GM19239 (cell line): ENCODE measurements around the gene MAST3.
A peak's percentile ranks its signal among the peaks of the same experiment; 100 is the strongest.
"Not testable (repeated sequence)": the region's sequence is repeated elsewhere in the genome, so short reads cannot be mapped to it uniquely, and the experiment has no call there.

Experiments used
- DNase-seq: peaks from one replicate; pipeline ENCODE4 v3.0.0; 2011; ENCODE audit warnings: low spot score; ENCODE audit not compliant: insufficient read length
- FAIRE-seq: peaks from 2 replicates; lab custom pipeline; 2011; peaks lifted over from hg19 to GRCh38; lab: Jason Lieb, UNC

The MAST3 gene

DNA sequence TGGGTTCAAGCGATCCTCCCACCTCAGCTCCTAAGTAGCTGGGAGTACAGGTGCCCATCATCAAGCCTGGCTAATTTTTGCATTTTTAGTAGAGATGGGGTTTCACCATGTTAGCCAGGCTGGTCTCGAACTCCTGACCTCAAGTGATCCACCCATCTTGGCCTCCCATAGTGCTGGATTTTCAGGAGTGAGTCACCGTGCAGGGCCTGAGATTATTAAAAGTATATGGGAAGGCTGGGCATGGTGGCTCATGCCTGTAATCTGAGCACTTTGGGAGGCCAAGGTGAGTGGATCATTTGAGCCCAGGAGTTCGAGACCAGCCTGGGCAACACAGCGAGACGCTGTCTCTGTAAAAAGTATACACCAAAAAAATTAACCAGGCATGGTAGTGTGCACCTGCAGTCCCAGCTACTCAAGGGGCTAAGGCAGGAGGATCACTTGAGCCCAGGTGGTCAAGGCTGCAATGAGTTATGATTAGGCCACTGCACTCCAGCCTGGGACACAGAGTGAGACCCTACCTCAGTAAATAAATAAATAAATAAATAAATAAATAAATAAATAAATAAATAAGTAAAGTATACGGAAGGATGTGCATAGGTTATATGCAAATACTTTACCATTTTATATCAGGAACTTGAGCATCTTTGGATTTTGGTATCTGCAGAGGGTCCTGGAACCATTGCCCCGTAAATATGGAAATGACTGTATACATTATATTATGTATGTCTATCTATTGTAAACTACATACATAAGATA, 11.7 kb upstream of the MAST3 start:
- FAIRE-seq, result peak; percentile 62
- DNase-seq, result no peak

GRCh38 chr19:18086590-18087138, 10.9 kb upstream of the MAST3 start, which contains the start of gene IL12RB1:
TSS of gene IL12RB1 (minus strand) at chr19:18086934. CDS start at chr19:18086823, 111 bp downstream.
- FAIRE-seq, result peak; percentile 75
- DNase-seq, result peak; percentile 56

DNA sequence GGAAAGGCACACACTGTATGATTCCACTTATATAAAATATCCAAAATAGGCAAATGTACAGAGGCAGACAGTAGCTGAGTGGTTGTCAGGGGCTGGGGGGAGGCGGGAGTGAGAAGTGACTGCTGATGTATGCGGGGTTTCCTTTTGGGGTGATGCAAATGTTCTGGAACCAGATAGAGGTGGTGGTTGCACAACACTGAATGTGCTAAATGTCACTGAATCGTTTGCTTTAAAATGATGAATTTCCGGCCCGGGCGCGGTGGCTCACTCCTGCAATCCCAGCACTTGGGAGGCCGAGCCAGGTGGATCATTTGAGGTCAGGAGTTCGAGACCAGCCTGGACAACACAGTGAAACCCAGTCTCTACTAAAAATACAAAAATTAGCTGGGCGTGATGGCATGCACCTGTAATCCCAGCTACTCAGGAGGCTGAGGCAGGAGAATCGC, 8.5 kb upstream of the MAST3 start:
- not testable (repeated sequence) for DNase-seq
- peak; percentile 82 for FAIRE-seq

- FAIRE-seq, result no peak
- DNase-seq, result no peak
Observed at GRCh38 chr19:18089726-18090125, 7.9 kb upstream of the MAST3 start.

DNA sequence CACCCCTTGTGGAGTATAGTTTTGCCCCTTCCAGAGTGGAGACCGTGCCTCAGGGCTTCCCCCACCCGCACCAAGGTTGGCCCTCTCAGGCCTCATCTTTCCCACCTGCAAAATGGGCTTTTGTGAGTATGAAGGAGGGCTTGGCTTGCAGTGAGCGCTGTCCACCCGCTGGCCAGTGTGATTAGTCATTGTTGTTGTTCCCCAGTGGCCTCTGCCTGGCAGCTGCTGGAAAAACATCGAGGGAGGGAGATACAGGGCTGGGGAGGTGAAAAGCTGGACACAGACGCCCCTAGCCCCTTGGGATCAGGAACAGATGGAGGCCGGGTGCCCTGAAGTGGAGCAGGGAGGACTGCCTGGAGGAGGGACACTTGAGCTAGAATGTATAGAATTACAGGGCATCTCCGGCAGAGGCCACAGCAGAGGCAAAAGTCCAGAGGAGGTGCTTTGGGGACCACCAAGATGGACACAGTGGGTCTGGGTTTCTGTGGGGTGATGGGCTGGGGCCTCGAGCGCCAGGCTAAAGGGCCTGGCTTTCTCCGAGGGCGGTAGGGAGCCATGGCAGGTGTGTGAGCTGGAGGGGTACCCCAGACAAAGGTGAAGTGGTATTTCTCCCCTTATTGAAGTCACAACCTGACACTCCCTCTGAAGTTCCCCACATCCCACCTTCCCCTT, 6.9 kb upstream of the MAST3 start:
- no peak for DNase-seq
- FAIRE-seq, result no peak

GRCh38 chr19:18091217-18091608, 6.4 kb upstream of the MAST3 start:
- peak; percentile 76 for FAIRE-seq
- DNase-seq, result peak; percentile 48

- FAIRE-seq, result no peak
- no peak for DNase-seq
Observed at GRCh38 chr19:18093439-18094161, 4.0 kb upstream of the MAST3 start.

DNA sequence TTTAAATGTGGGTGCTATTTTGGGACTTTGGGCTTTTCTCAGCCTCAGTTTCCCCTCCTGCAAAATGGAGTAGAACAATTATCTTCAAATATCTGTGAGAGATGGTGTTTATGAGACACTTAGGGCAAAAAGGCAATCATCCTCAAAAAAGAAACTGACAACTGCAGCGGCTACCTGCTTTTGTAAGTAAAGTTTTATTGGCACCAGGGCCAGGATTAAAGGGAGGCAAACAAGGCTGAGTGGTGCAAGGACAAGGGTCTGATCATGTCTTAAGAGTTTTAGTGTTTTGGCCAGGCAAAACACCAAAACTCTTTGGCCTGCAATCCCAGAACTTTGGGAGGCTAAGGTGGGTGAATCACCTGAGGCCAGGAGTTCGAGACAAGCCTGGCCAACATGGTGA, 1.3 kb upstream of the MAST3 start:
- FAIRE-seq (no peak), DNase-seq (no peak)

DNA sequence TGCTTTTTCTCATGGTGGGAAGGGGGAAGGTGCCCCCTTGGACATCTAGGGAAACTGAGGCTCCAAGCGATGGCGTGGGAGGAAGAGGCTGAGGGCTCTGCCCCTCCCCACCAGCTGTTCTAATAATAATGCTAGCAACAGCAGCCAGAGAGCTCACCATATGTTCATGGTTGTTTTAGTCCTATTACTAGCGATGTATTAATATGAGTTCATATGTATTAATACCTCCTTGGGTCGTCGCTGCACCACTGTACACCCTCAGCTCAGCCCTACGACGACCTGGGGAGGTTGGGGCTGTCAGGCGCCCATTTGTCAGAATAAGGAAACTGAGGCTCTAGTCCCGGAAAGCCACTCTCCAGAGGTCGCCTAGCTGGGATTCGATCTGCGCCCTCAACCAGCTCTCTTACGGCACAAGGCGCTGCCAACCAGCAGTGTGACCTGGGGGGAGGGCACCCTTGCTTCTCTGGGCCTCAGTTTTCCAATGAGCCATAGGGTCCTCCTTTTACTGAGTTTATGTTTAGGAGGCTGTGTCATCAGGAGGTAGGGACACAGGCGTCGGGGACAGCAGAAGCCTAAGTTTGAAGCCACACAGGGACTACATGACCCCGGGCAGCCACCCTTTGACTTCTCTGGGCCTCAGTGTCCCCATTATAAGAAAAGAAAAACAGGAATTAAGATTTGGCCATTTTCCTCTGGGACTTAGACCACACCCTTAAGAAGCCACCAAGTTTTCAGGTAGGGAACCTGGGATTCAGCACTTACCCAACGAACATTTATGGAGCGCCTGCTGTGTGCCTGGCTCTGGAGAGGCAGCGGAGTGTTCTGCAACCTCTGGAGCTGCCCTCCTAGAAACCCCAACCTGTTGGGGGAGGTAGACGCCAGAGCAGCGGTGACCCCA, 664 bp downstream of the MAST3 start:
- DNase-seq, result no peak
- peak; percentile 79 for FAIRE-seq

GRCh38 chr19:18098891-18099622, 1.5 kb downstream of the MAST3 start:
- DNase-seq (peak; percentile 67), FAIRE-seq (peak; percentile 98)

DNA sequence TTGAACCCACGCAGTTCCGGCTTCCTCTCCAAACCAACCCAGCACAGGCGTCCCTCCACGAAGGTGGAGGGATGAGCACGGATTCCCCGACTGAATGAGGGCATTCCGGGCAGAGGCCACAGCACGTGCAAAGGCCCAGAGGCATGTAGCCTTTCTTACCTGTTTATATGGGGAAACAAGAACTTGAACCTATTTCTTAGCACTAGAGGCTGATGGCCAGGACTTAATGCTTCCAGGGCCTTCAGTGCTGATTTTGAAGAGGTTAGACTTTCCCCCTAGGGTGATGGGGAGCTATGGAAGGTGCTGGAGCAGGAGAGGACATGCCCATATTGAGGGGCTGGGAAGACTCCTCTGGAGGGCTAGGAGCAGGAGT, 2.0 kb downstream of the MAST3 start:
- FAIRE-seq, result no peak
- DNase-seq, result no peak

GRCh38 chr19:18100710-18101109, 3.1 kb downstream of the MAST3 start:
- no peak for DNase-seq
- FAIRE-seq, result no peak

- no peak for DNase-seq
- no peak for FAIRE-seq
Observed at GRCh38 chr19:18101268-18101667, 3.7 kb downstream of the MAST3 start.

DNA sequence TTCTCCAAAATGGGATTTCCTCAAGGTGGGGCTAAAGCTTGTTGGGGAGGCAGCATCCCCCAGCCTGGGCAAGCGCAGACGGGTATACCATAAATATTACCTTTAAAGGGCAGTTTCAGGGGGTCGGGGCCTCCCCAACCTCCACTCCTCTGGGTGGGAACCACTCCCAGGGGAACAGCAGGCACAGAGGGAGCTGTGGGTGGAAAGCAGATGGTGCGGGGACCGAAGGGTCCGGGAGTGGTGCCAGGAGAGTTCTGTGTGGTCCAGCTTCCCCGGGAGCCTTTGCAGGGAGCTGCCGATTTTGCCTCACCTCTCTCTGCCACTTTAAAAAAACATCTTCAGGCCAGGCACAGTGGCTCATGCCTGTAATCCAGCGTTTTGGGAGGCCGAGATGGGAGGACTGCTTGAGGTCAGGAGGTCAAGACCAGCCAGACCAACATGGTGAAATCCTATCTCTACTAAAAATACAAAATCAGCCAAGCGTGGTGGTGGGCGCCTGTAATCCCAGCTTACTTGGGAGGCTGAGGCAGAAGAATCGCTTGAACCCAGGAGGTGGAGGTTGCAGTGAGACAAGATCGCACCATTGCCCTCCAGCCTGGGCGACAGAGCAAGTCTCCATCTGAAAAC, 5.5 kb downstream of the MAST3 start:
- DNase-seq (no peak), FAIRE-seq (no peak)

DNA sequence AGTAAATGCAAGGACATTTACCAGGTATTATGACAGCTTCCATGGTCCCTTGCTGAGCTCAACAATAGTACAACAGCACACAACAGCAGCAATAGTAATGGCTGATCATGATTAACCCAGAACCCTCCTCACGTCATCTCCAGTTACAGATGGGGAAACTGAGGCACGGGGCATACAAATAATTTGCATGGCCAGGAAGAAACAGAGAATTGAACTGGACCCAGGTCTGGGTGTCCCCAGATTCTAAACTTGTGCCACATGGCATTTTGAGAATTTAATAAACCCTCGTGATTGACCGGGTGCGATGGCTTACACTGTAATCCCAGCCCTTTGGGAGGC, 7.2 kb downstream of the MAST3 start:
- FAIRE-seq (no peak), DNase-seq (no peak)

GRCh38 chr19:18105259-18105658, 7.7 kb downstream of the MAST3 start:
- FAIRE-seq, result not testable (repeated sequence)

GRCh38 chr19:18107235-18107634, 9.7 kb downstream of the MAST3 start:
- DNase-seq, result no peak
- no peak for FAIRE-seq

More at GRCh38 chr19:18105259-18105658, 7.7 kb downstream of the MAST3 start:
- DNase-seq, result not testable (repeated sequence)

DNA sequence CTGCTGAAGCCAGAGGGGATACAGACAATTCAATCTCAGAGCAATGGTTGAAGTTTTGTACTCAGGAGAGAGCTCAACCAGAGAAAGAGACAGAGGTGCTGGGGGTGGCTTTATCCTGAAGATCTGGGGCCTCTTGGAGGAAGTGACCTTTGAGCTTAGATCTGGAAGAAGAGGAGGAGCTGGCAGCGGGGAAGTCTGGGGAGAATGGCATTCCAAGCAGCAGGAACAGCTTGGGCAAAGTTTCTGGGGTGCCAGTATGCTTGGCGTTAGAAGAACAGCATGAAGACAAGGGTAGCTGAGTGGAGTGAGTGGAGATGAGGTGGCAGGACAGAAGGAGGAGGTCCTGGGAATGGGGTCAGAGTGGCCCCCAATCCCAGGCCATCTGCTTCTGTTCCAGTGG, 11.3 kb downstream of the MAST3 start:
- FAIRE-seq (no peak), DNase-seq (no peak)

- DNase-seq (no peak), FAIRE-seq (no peak)
Observed at GRCh38 chr19:18109341-18109732, 11.8 kb downstream of the MAST3 start.
